A673 (cell line): Measurements from ENCODE around the gene DNASE1. TPM values are rescaled to one million over a fixed set of nuclear protein-coding genes. Genes with fewer than 3 reads are reported as not detected.
A peak's percentile ranks its signal among the peaks of the same experiment; 100 is the strongest.

Experiments
- BruUV-seq: library from RNA; stranded (reverse); fragments of 400-500 nt; replicated peaks from 2 replicates; lab custom pipeline; 2021; lab: Mats Ljungman, UMichigan
- CTCF ChIA-PET: fragments of 300-600 bp; sonication (Branson Sonifier 250); formaldehyde crosslinking; loops from one replicate; lab custom pipeline; 2022; ENCODE audit warnings: antibody characterized with exemption; lab: Charles Lee
- POLR2A ChIA-PET: fragments of 300-600 bp; sonication (Branson Sonifier 250); formaldehyde crosslinking; loops from one replicate; lab custom pipeline; 2022; ENCODE audit warnings: antibody characterized with exemption; ENCODE audit not compliant: low non-redundant PET; lab: Charles Lee
- DNase-seq: peaks from one replicate; pipeline ENCODE4 v3.0.0-alpha.2; 2015; ENCODE audit warnings: low spot score
- H3K27ac ChIP-seq: fragments of 200-600 bp; sonication (generic); 2 replicates; pipeline ENCODE4 v1.5.1; 2016; ENCODE audit warnings: mixed run types, low read depth, mild to moderate bottlenecking, mixed read lengths, antibody characterized with exemption, low read length; ENCODE audit not compliant: poor library complexity, severe bottlenecking
- H3K27me3 ChIP-seq: fragments of 200-600 bp; sonication (generic); replicated peaks from 2 replicates; pipeline ENCODE4 v1.6.1; 2017; ENCODE audit warnings: mixed run types, low read depth, mild to moderate bottlenecking, mixed read lengths, antibody characterized with exemption, low read length; ENCODE audit not compliant: insufficient read depth, poor library complexity
- H3K36me3 ChIP-seq: fragments of 200-600 bp; sonication (generic); 2 replicates; pipeline ENCODE4 v1.6.1; 2016; ENCODE audit warnings: mixed run types, mild to moderate bottlenecking, mixed read lengths, antibody characterized with exemption, low read length; ENCODE audit not compliant: insufficient read depth, poor library complexity, severe bottlenecking
- H3K4me1 ChIP-seq: fragments of 200-600 bp; sonication (generic); 2 replicates; pipeline ENCODE4 v1.6.1; 2017; ENCODE audit warnings: mixed run types, mild to moderate bottlenecking, mixed read lengths, antibody characterized with exemption, low read length; ENCODE audit not compliant: insufficient read depth, poor library complexity, severe bottlenecking
- H3K4me3 ChIP-seq: fragments of 200-600 bp; sonication (generic); 2 replicates; pipeline ENCODE4 v1.5.1; 2016; ENCODE audit warnings: low read depth, mixed run types, mild to moderate bottlenecking, mixed read lengths, low read length; ENCODE audit not compliant: poor library complexity, severe bottlenecking
- H3K9me3 ChIP-seq: fragments of 200-600 bp; sonication (generic); 2 replicates; pipeline ENCODE4 v1.6.1; 2016; ENCODE audit warnings: mixed run types, low read depth, mild to moderate bottlenecking, mixed read lengths, antibody characterized with exemption, low read length; ENCODE audit not compliant: poor library complexity, severe bottlenecking
- EZH2 ChIP-seq: fragments of 200-600 bp; sonication (generic); IDR thresholded peaks from 2 replicates; pipeline ENCODE4 v1.6.1; 2017; ENCODE audit warnings: borderline replicate concordance, low read depth, mild to moderate bottlenecking, mixed read lengths, antibody characterized with exemption, low read length; ENCODE audit not compliant: poor library complexity, severe bottlenecking
- intact Hi-C: fragments of 100-400 bp; cut with micrococcal nuclease; formaldehyde crosslinking; loops from one replicate; pipeline ENCODE4 v1.10.0; 2022; ENCODE audit not compliant: unreplicated experiment
- total RNA-seq: library from RNA; stranded (reverse); gene quantifications from 2 replicates; pipeline ENCODE4 v1.2.3, GENCODE V29; 2021
- TF ChIP-seq, protein P1 (sequence below): fragments of 300-800, 200-600 bp; sonication (generic); conservative IDR thresholded peaks from 2 replicates; pipeline ENCODE4 v1.5.1; 2017; ENCODE audit warnings: low read depth, mild to moderate bottlenecking, antibody characterized with exemption, low read length, moderate library complexity, mixed read lengths

The DNASE1 gene
- total RNA-seq, 1 experiment from 2014 or later = 17.9 TPM

DNA sequence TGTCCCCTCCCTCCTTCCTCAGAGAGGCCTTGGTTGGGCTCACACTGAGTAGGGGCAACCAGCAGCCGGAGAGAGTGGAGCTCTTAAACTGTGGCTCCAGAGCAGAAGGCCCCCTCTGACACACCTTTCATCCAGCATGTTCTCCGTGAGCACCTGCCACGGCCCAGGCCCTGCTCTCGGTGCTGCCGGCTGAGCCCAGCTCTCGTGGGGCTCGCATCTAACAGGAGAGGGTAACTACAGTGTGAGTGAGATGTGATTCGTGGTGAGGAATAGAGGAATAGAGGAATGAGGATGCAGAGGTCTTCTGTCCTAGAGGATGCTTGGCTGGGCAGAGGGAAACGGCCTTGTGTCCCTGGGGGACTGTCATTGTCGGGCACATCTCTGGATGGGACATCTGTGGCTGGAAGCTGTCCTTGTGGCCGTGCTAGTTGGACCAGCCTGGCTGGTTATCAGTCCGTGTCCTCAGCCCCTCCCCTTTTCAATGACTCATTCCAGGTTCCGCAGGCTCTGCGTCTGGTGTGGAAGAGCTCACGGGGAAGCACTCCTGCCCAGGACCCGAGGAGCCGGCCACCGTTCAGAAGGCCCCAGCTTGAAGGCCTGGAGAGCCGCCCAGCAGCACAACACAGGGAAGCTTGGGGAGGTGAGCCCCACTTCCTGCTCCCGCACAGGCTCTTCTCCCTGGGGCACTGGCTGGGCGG, 11.9 kb upstream of the DNASE1 start:
- TF ChIP-seq, protein P1, sequence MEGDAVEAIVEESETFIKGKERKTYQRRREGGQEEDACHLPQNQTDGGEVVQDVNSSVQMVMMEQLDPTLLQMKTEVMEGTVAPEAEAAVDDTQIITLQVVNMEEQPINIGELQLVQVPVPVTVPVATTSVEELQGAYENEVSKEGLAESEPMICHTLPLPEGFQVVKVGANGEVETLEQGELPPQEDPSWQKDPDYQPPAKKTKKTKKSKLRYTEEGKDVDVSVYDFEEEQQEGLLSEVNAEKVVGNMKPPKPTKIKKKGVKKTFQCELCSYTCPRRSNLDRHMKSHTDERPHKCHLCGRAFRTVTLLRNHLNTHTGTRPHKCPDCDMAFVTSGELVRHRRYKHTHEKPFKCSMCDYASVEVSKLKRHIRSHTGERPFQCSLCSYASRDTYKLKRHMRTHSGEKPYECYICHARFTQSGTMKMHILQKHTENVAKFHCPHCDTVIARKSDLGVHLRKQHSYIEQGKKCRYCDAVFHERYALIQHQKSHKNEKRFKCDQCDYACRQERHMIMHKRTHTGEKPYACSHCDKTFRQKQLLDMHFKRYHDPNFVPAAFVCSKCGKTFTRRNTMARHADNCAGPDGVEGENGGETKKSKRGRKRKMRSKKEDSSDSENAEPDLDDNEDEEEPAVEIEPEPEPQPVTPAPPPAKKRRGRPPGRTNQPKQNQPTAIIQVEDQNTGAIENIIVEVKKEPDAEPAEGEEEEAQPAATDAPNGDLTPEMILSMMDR = no peak
- no peak for TF ChIP-seq EZH2
- H3K27ac ChIP-seq = no peak overlapping the region
- no peaks in the 10 kb centered on the region for H3K9me3 ChIP-seq
- DNase-seq = no peak
- no peaks in the 10 kb centered on the region for H3K27me3 ChIP-seq
- no peaks in the 10 kb centered on the region for H3K36me3 ChIP-seq
- CTCF ChIA-PET = no interaction called here
- POLR2A ChIA-PET = interaction anchor here (0.7 kb wide), 1 partner anchor 45 kb away, joined by 3 read pairs; no protein-coding TSS in a partner anchor
- peaks cover 16% of the 10 kb centered on the region for H3K4me1 ChIP-seq
- intact Hi-C loops = no loop called here
- BruUV-seq = no TSS peak
- H3K4me3 ChIP-seq = no peak overlapping the region

DNA sequence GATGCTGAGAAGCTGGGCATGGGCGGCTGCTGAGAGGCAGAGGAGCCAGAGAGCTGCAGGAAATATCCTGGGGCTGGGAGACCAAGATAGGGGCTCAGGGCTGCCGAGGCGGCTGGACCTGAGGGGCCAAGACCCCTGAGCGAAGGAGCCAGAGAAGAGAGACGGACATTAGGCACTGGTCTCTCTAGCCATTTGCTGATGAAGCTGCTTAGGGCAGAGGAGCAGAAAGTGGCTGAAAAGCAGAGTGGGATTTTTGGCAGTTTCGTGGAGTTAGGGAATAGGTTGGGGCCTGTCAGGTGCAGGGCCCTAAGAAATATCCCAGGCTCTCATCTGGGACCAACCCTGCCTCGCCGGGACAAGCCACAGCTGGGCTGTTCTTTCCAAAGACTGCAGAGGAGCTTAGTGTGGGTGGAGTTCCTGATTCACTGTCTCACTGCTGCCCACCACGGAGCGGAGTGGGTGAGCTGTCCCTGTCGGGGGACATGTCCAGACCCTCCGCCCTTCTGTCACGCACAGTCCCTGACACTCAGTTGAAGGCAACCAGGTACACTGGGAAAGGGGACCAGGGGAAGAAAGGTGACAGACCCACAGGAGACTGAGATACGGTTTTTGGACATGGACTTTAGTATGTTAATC, 11.3 kb upstream of the DNASE1 start:
- Histone ChIP-seq H3K4me1 (peaks cover 10% of the 10 kb centered on the region), H3K27ac (no peak overlapping the region), H3K27me3 (no peaks in the 10 kb centered on the region), H3K9me3 (no peaks in the 10 kb centered on the region), H3K4me3 (no peak overlapping the region), H3K36me3 (no peaks in the 10 kb centered on the region)
- intact Hi-C loops = no loop called here
- ChIA-PET POLR2A (interaction anchor here (0.7 kb wide), 1 partner anchor 44 kb away, joined by 3 read pairs; no protein-coding TSS in a partner anchor), CTCF (no interaction called here)
- TF ChIP-seq, protein P1 = no peak
- no peak for TF ChIP-seq EZH2
- no peak for DNase-seq
- no TSS peak for BruUV-seq

GRCh38 chr16:3645108-3645503, 9.4 kb upstream of the DNASE1 start:
- Histone ChIP-seq H3K27me3 (no peaks in the 10 kb centered on the region), H3K4me3 (no peak overlapping the region), H3K27ac (peak overlapping the region; percentile 68), H3K36me3 (no peaks in the 10 kb centered on the region), H3K9me3 (no peaks in the 10 kb centered on the region), H3K4me1 (peaks cover 10% of the 10 kb centered on the region)
- BruUV-seq = no TSS peak
- no peak for DNase-seq
- no peak for TF ChIP-seq EZH2
- TF ChIP-seq, protein P1 = no peak
- ChIA-PET CTCF (no interaction called here), POLR2A (no interaction called here)
- intact Hi-C loops = no loop called here
